Activated B cell treated with CpG ODN at 0.5 μM for 24 hours (primary cell): ENCODE results near the gene RBMS3. TPM values are rescaled to one million over a fixed set of nuclear protein-coding genes. Genes with fewer than 3 reads are reported as not detected.

ENCODE experiments used
- ATAC-seq: fragments of 200-7000 bp; cut with Tn5 transposase; one replicate; pipeline ENCODE4 v1.10.0; 2021; ENCODE audit warnings: low read depth, mild to moderate bottlenecking, moderate library complexity
- CTCF ChIA-PET: fragments of 350-600 bp; sonication (Branson Sonifier 250); formaldehyde crosslinking; loops from one replicate; lab custom pipeline; 2021; ENCODE audit warnings: antibody characterized with exemption; lab: Charles Lee
- POLR2A ChIA-PET: fragments of 350-600 bp; sonication (Branson Sonifier 250); formaldehyde crosslinking; loops from one replicate; lab custom pipeline; 2021; ENCODE audit warnings: antibody characterized with exemption; lab: Charles Lee
- DNase-seq: peaks from one replicate; pipeline ENCODE4 v3.0.0; 2022
- H3K27ac Mint-ChIP-seq: one replicate; pipeline ENCODE4 v1.8.0; 2020; ENCODE audit warnings: mixed read lengths
- H3K27me3 Mint-ChIP-seq: one replicate; pipeline ENCODE4 v1.8.0; 2021; ENCODE audit warnings: mixed read lengths
- H3K36me3 Mint-ChIP-seq: one replicate; pipeline ENCODE4 v1.8.0; 2021; ENCODE audit warnings: low read depth, mixed read lengths
- H3K4me1 Mint-ChIP-seq: one replicate; pipeline ENCODE4 v1.8.0; 2021; ENCODE audit warnings: mixed read lengths
- H3K4me3 Mint-ChIP-seq: one replicate; pipeline ENCODE4 v1.8.0; 2020; ENCODE audit warnings: mild to moderate bottlenecking, mixed read lengths
- H3K9me3 Mint-ChIP-seq: one replicate; pipeline ENCODE4 v1.8.0; 2020; ENCODE audit warnings: mixed read lengths
- intact Hi-C: fragments of 100-400 bp; cut with micrococcal nuclease; formaldehyde crosslinking; loops from one replicate; pipeline ENCODE4 v1.15.1; 2024
- total RNA-seq: library from RNA; stranded (reverse); gene quantifications from 2 replicates; pipeline ENCODE4 v1.2.3, GENCODE V29; 2022
- TF ChIP-seq, protein P1 (sequence below): fragments of 200-600 bp; IDR thresholded peaks from one replicate; pipeline ENCODE4 v1.8.0; 2022; ENCODE audit warnings: antibody characterized with exemption, mild to moderate bottlenecking

The RBMS3 gene
- total RNA-seq, 1 donor from 2014 or later: 0.31 TPM

DNA sequence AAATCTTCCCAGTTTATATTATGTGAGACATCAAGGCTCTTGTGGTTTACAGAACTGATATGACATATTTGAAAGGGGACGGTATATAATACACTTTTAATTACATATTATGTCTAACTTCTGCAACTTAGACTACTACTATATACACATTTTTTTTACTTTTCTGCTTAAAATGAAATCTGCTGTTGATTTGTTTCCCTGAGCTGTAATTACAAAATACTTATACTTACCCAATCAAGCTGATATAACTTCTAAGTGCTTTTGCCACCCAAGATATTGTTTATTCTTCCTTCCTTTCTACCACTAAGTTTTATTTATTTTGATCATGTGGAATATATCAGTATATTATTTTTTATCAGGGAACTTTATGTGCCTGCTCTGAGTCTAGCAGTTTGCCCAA lies 671.6 kb downstream of the RBMS3 start:
- CTCF ChIA-PET: no interaction called here
- H3K27ac Mint-ChIP-seq: no peak overlapping the region
- DNase-seq (no peak), ATAC-seq (no peak)
- TF ChIP-seq, protein P1, sequence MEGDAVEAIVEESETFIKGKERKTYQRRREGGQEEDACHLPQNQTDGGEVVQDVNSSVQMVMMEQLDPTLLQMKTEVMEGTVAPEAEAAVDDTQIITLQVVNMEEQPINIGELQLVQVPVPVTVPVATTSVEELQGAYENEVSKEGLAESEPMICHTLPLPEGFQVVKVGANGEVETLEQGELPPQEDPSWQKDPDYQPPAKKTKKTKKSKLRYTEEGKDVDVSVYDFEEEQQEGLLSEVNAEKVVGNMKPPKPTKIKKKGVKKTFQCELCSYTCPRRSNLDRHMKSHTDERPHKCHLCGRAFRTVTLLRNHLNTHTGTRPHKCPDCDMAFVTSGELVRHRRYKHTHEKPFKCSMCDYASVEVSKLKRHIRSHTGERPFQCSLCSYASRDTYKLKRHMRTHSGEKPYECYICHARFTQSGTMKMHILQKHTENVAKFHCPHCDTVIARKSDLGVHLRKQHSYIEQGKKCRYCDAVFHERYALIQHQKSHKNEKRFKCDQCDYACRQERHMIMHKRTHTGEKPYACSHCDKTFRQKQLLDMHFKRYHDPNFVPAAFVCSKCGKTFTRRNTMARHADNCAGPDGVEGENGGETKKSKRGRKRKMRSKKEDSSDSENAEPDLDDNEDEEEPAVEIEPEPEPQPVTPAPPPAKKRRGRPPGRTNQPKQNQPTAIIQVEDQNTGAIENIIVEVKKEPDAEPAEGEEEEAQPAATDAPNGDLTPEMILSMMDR: no peak
- POLR2A ChIA-PET: no interaction called here
- H3K9me3 Mint-ChIP-seq: no peaks in the 10 kb centered on the region
- no peaks in the 10 kb centered on the region for H3K36me3 Mint-ChIP-seq
- H3K4me1 Mint-ChIP-seq: no peaks in the 10 kb centered on the region
- H3K27me3 Mint-ChIP-seq: no peaks in the 10 kb centered on the region
- H3K4me3 Mint-ChIP-seq: no peak overlapping the region
- intact Hi-C loops: no loop called here

DNA sequence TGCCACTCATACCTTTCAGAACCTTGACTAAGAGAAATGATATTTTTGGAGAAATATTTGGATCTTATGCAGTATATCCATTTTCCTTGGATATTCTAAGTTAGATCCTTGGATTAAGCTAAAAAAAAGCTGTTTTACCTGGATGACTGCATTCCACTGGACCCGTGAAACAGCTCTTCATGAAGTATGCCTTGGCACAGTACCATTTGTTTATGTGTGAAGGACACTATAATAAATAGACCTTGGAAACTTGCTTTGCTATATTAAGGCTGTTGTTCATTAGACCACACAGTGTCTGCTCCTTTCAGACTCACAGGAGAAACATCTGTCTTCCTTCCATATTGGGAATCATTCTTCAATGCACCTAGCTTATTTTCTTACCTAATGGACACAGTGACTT lies 674.5 kb downstream of the RBMS3 start:
- ChIA-PET POLR2A (no interaction called here), CTCF (no interaction called here)
- ATAC-seq (no peak), DNase-seq (no peak)
- H3K9me3 Mint-ChIP-seq: no peaks in the 10 kb centered on the region
- intact Hi-C loops: no loop called here
- H3K36me3 Mint-ChIP-seq: no peaks in the 10 kb centered on the region
- H3K4me1 Mint-ChIP-seq: no peaks in the 10 kb centered on the region
- TF ChIP-seq, protein P1: no peak
- no peak overlapping the region for H3K27ac Mint-ChIP-seq
- no peak overlapping the region for H3K4me3 Mint-ChIP-seq
- no peaks in the 10 kb centered on the region for H3K27me3 Mint-ChIP-seq

- no peak for ATAC-seq
- POLR2A ChIA-PET: no interaction called here
- H3K27ac Mint-ChIP-seq: no peak overlapping the region
- H3K4me3 Mint-ChIP-seq: no peak overlapping the region
- H3K36me3 Mint-ChIP-seq: no peaks in the 10 kb centered on the region
- TF ChIP-seq, protein P1: no peak
- H3K27me3 Mint-ChIP-seq: no peaks in the 10 kb centered on the region
- no peak for DNase-seq
- H3K4me1 Mint-ChIP-seq: no peaks in the 10 kb centered on the region
- CTCF ChIA-PET: no interaction called here
- no peaks in the 10 kb centered on the region for H3K9me3 Mint-ChIP-seq
- intact Hi-C loops: no loop called here
Measured at GRCh38 chr3:29958816-29959215, 677.9 kb downstream of the RBMS3 start.

- no peak overlapping the region for H3K4me3 Mint-ChIP-seq
- no peak overlapping the region for H3K27ac Mint-ChIP-seq
- no peaks in the 10 kb centered on the region for H3K36me3 Mint-ChIP-seq
- ChIA-PET CTCF (no interaction called here), POLR2A (no interaction called here)
- peaks cover 2% of the 10 kb centered on the region for H3K9me3 Mint-ChIP-seq
- no peak for DNase-seq
- ATAC-seq: no peak
- no peaks in the 10 kb centered on the region for H3K4me1 Mint-ChIP-seq
- TF ChIP-seq, protein P1: no peak
- intact Hi-C loops: no loop called here
- H3K27me3 Mint-ChIP-seq: peaks cover under 1% of the 10 kb centered on the region
Measured at GRCh38 chr3:29971895-29972294, 691.0 kb downstream of the RBMS3 start.

- ChIA-PET POLR2A (no interaction called here), CTCF (no interaction called here)
- TF ChIP-seq, protein P1: no peak
- Mint-ChIP-seq H3K27me3 (no peaks in the 10 kb centered on the region), H3K4me3 (no peak overlapping the region), H3K9me3 (peaks cover 2% of the 10 kb centered on the region), H3K36me3 (no peaks in the 10 kb centered on the region), H3K4me1 (no peaks in the 10 kb centered on the region), H3K27ac (no peak overlapping the region)
- intact Hi-C loops: no loop called here
- ATAC-seq (no peak), DNase-seq (no peak)
Measured at GRCh38 chr3:29972320-29972993, 691.6 kb downstream of the RBMS3 start.
